Stimulated activated CD8-positive, alpha-beta memory T cell treated with anti-CD3 and anti-CD28 coated beads, Interleukin-15, amount 100 ng/mL, for 4 hours (primary cell): ENCODE results near the gene FKBP7.
"Not testable (repeated sequence)": the region's sequence is repeated elsewhere in the genome, so short reads cannot be mapped to it uniquely, and the experiment has no call there.

Experiments
- DNase-seq, 2 donors: peaks; one replicate each; pipeline ENCODE4 v3.0.0-alpha.2; 2020; ENCODE audit warnings: low read depth in 2 of 2

FKBP7 gene

GRCh38 chr2:178449700-178450523, 28.5 kb downstream of the FKBP7 start:
- no peak for DNase-seq

- no peak for DNase-seq
These were observed 29.3 kb downstream of the FKBP7 start for GRCh38 chr2:178448968-178449661.

- no peak for DNase-seq
These were observed 37.0 kb downstream of the FKBP7 start for GRCh38 chr2:178441426-178441825.

GRCh38 chr2:178436662-178437061, 41.7 kb downstream of the FKBP7 start:
- no peak for DNase-seq

- DNase-seq, result no peak
These were observed 49.1 kb downstream of the FKBP7 start for GRCh38 chr2:178429336-178429735.

- no peak for DNase-seq
These were observed 50.0 kb downstream of the FKBP7 start for GRCh38 chr2:178428396-178428806.

- no peak for DNase-seq
These were observed 50.9 kb downstream of the FKBP7 start for GRCh38 chr2:178427458-178427857.

GRCh38 chr2:178426388-178426787, 52.0 kb downstream of the FKBP7 start:
- DNase-seq, result no peak

- no peak for DNase-seq
These were observed 53.1 kb downstream of the FKBP7 start for GRCh38 chr2:178425255-178425827.

GRCh38 chr2:178423746-178424145, 54.7 kb downstream of the FKBP7 start:
- not testable (repeated sequence) for DNase-seq

- no peak for DNase-seq
These were observed 56.3 kb downstream of the FKBP7 start for GRCh38 chr2:178422097-178422496.

GRCh38 chr2:178420463-178420999, 57.9 kb downstream of the FKBP7 start:
- no peak for DNase-seq

- no peak for DNase-seq
These were observed 59.3 kb downstream of the FKBP7 start for GRCh38 chr2:178419123-178419522.

- no peak for DNase-seq
These were observed 60.0 kb downstream of the FKBP7 start for GRCh38 chr2:178418426-178418825.

GRCh38 chr2:178417916-178418315, 60.5 kb downstream of the FKBP7 start:
- no peak for DNase-seq

- DNase-seq, result no peak
These were observed 62.4 kb downstream of the FKBP7 start for GRCh38 chr2:178415979-178416378.

GRCh38 chr2:178414266-178415247, 63.8 kb downstream of the FKBP7 start:
- peak; percentile 52 to 56 for DNase-seq
